ENCODE results near the gene CSRP2. TPM values are rescaled to one million over a fixed set of nuclear protein-coding genes. Genes with fewer than 3 reads are reported as not detected.

The CSRP2 gene
- total and polyA plus RNA-seq, 2 of the 8 experiments (the other 6 are each of a cell fraction or from before 2014, with no cell fraction given), result 149 to 227 TPM

DNA sequence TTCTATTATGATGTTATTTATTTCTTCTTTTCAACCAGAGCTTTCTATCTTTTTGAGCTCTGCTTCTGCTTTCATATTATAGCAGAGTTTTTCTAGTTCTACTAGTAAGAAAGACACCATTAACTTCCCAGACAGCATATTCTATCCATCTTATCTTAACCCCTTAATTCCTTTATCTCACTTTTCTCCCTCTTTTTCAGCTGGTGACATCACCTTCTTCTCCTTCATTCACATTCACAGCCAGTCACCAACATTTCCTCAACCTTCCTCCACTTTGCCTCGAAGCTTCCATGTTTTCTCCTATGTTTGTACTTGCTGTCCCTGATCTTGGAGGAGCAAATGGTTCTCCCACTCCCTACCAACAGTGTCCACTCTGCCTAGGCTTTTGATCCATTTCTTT, 3.5 kb upstream of the CSRP2 start:
- H2BK5ac ChIP-seq (ENCODE audit: low read depth, low read length), result no peak overlapping the region
- POLR2A ChIA-PET (ENCODE audit: partially characterized antibody), result interaction anchor here (0.8 to 1.1 kb wide), 3 partner anchors 8 to 39 kb away, joined by 3 to 4 read pairs (median 3); no protein-coding TSS in a partner anchor

More for the DNA sequence above, 3.5 kb upstream of the CSRP2 start:
- Histone ChIP-seq H3K9ac (replicated peaks in 1 of 4; ENCODE audit: extremely low read depth in 1 of 4, low read depth in 3 of 4, low read length in 3 of 4) (no peak overlapping the region), H3K4me3 (ENCODE audit: extremely low read depth in 1 of 4, insufficient read depth in 2 of 4, low read depth in 3 of 4, low read length in 4 of 4) (no peak overlapping the region), H2BK12ac (ENCODE audit: low read depth, low read length) (no peak overlapping the region), H3K36me3 (ENCODE audit: control insufficient read depth in 2 of 4, insufficient read depth in 4 of 4, low read length in 3 of 4) (no peaks in the 10 kb centered on the region), H3K14ac (ENCODE audit: insufficient read length) (no peak overlapping the region), H4K8ac (ENCODE audit: extremely low read depth, insufficient read depth, low read length) (no peak overlapping the region), H3K23ac (ENCODE audit: insufficient read length) (no peak overlapping the region), H3K56ac (replicated peaks; ENCODE audit: insufficient read length, low read depth, low read length) (no peak overlapping the region), H2AFZ (ENCODE audit: low read length) (no peak overlapping the region), H3K18ac (ENCODE audit: extremely low read depth, low read length) (no peak overlapping the region), H2AK5ac (ENCODE audit: low read depth, low read length) (no peak overlapping the region), H2BK20ac (ENCODE audit: low read length) (no peak overlapping the region), H3K79me2 (ENCODE audit: control insufficient read depth in 1 of 2, insufficient read depth in 2 of 2, low read length in 2 of 2) (peaks cover 0 to 3% of the 10 kb centered on the region in 2 experiments; a peak in 3 of 4 replicates), H3K4me1 (replicated peaks in 1 of 4; ENCODE audit: control insufficient read depth in 3 of 4, insufficient read depth in 4 of 4, low read length in 3 of 4) (peaks cover 2 to 5% (median 3%) of the 10 kb centered on the region in 4 experiments; a peak in 6 of 7 replicates), H3K79me1 (ENCODE audit: low read depth, low read length) (no peaks in the 10 kb centered on the region), H3K4ac (replicated peaks; ENCODE audit: insufficient read length, low read depth, low read length) (no peak overlapping the region), H3K4me2 (ENCODE audit: insufficient read depth in 1 of 2, low read depth in 2 of 2, low read length in 2 of 2) (no peak overlapping the region), H3K27ac (ENCODE audit: low read depth, low read length) (no peak overlapping the region), H2BK15ac (ENCODE audit: low read length) (no peak overlapping the region), H3K23me2 (ENCODE audit: low read depth, low read length) (peaks cover 4% of the 10 kb centered on the region; the same call in 1 of the 2 replicates), H3K27me3 (replicated peaks in 1 of 4; ENCODE audit: control insufficient read depth in 3 of 4, extremely low read depth in 1 of 4, insufficient read depth in 3 of 4, low read length in 3 of 4) (no peaks in the 10 kb centered on the region), H4K91ac (replicated peaks; ENCODE audit: insufficient read length, low read length) (no peak overlapping the region), H2BK120ac (replicated peaks; ENCODE audit: low read depth, low read length) (no peak overlapping the region), H3K9me3 (ENCODE audit: insufficient read depth in 2 of 2, low read depth in 1 of 2, low read length in 1 of 2) (no peaks in the 10 kb centered on the region), H4K20me1 (replicated peaks in 1 of 2; ENCODE audit: control insufficient read depth in 1 of 2, insufficient read depth in 2 of 2, low read length in 2 of 2) (no peaks in the 10 kb centered on the region), H4K5ac (ENCODE audit: insufficient read length, low read depth, low read length) (no peak overlapping the region)
- FAIRE-seq, result no peak
- CTCF ChIA-PET (ENCODE audit: partially characterized antibody), result interaction anchor here (1.5 to 2.6 kb wide), 3 partner anchors 9 to 16 kb away, joined by 6 to 8 read pairs (median 7); no protein-coding TSS in a partner anchor
- DNase-seq (ENCODE audit: low read depth in 1 of 2, low spot score in 2 of 2), result no peak
- TF ChIP-seq POLR2A (IDR thresholded peaks at IDR 0.05; ENCODE audit: control extremely low read depth in 1 of 2, low read depth in 2 of 2, low read length in 2 of 2) (no peak), JUND (IDR thresholded peaks at IDR 0.05; ENCODE audit: low read length) (no peak), BACH1 (IDR thresholded peaks at IDR 0.05; ENCODE audit: low read length) (no peak), RAD21 (IDR thresholded peaks at IDR 0.05 in 1 of 2, conservative IDR thresholded peaks at IDR 0.05 in 1 of 2; ENCODE audit: low read depth in 2 of 2, low read length in 2 of 2) (no peak)
- TF ChIP-seq, protein P1, sequence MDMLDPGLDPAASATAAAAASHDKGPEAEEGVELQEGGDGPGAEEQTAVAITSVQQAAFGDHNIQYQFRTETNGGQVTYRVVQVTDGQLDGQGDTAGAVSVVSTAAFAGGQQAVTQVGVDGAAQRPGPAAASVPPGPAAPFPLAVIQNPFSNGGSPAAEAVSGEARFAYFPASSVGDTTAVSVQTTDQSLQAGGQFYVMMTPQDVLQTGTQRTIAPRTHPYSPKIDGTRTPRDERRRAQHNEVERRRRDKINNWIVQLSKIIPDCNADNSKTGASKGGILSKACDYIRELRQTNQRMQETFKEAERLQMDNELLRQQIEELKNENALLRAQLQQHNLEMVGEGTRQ (IDR thresholded peaks at IDR 0.05; ENCODE audit: low read length), result no peak
- WGBS, 2 experiments (ENCODE audit: extremely low coverage in 1 of 2, insufficient coverage in 1 of 2, insufficient read length in 1 of 2, insufficient replicate concordance in 2 of 2, low coverage in 1 of 2, low lambda C conversion rate in 2 of 2, missing lambda C conversion rate in 1 of 2), result 94% methylated on average over 1 of the region's 1 CpG; no CpG with 5 or more reads in 1 of the 2 experiments

Measured in H1 (cell line).